OCI-LY7 (cell line): Measurements from ENCODE around the gene CTBS.

ENCODE experiments used
- CTCF ChIP-seq: fragments of 200-600 bp; sonication (generic); conservative IDR thresholded peaks from 2 replicates; pipeline ENCODE4 v1.5.1; 2014; ENCODE audit warnings: mild to moderate bottlenecking, antibody characterized with exemption, low read length, moderate library complexity, mixed read lengths
- EZH2phosphoT487 ChIP-seq: fragments of 200-600 bp; sonication (generic); IDR thresholded peaks from 2 replicates; pipeline ENCODE4 v1.6.1; 2018; ENCODE audit warnings: low read depth, borderline replicate concordance, mild to moderate bottlenecking, mixed run types, antibody characterized with exemption, low read length, moderate library complexity, mixed read lengths

GRCh38 chr1:84525779-84526178 lies 48.5 kb downstream of the CTBS start:
- TF ChIP-seq CTCF (no peak), EZH2phosphoT487 (no peak)
